ENCODE measurements around the gene NOC3L. TPM values are rescaled to one million over a fixed set of nuclear protein-coding genes. Genes with fewer than 3 reads are reported as not detected.

NOC3L gene
- total RNA-seq, 4 donors from 2014 or later, result 10.3 to 14.5 (median 12.5) TPM

DNA sequence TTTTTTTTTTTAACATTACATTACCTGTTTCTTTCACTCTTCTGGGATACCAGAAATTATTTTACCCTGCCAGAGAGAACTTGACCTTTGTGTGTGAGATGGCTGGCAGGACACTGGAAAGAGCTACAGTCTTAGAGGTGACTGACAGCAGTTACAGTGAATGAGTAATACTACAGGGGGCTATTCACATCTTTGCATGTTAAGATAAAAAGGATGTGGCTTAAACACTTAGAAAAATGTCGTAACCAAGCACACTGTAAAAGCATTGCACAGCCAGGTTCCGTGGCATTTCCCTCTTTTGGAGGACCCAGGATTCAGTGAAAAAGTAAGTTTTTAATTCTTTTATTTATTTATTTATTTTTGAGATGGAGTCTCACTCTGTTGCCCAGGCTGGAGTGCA is 20.8 kb upstream of the NOC3L start:
- in situ Hi-C loops (cut with MboI; ENCODE audit: low sequenced_read_pairs in 4 of 4) (no loop called here), intact Hi-C loops (cut with DNase I; ENCODE audit: low total_unique reads) (no loop called here)
- no peaks in the 10 kb centered on the region for H3K27me3 ChIP-seq
- no peaks in the 10 kb centered on the region for H3K9me3 ChIP-seq
- DNase-seq, result no peak
- H3K36me3 ChIP-seq, result no peaks in the 10 kb centered on the region
- TF ChIP-seq, protein P1, sequence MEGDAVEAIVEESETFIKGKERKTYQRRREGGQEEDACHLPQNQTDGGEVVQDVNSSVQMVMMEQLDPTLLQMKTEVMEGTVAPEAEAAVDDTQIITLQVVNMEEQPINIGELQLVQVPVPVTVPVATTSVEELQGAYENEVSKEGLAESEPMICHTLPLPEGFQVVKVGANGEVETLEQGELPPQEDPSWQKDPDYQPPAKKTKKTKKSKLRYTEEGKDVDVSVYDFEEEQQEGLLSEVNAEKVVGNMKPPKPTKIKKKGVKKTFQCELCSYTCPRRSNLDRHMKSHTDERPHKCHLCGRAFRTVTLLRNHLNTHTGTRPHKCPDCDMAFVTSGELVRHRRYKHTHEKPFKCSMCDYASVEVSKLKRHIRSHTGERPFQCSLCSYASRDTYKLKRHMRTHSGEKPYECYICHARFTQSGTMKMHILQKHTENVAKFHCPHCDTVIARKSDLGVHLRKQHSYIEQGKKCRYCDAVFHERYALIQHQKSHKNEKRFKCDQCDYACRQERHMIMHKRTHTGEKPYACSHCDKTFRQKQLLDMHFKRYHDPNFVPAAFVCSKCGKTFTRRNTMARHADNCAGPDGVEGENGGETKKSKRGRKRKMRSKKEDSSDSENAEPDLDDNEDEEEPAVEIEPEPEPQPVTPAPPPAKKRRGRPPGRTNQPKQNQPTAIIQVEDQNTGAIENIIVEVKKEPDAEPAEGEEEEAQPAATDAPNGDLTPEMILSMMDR (IDR thresholded peaks at IDR 0.05 in 4 of 5, conservative IDR thresholded peaks at IDR 0.05 in 1 of 5), result no peak
- no peak for TF ChIP-seq POLR2A (IDR thresholded peaks at IDR 0.05)
- no peak for ATAC-seq
- H3K27ac ChIP-seq, result no peak overlapping the region
- H3K4me1 ChIP-seq, result no peaks in the 10 kb centered on the region
- no peak overlapping the region for H3K4me3 ChIP-seq

DNA sequence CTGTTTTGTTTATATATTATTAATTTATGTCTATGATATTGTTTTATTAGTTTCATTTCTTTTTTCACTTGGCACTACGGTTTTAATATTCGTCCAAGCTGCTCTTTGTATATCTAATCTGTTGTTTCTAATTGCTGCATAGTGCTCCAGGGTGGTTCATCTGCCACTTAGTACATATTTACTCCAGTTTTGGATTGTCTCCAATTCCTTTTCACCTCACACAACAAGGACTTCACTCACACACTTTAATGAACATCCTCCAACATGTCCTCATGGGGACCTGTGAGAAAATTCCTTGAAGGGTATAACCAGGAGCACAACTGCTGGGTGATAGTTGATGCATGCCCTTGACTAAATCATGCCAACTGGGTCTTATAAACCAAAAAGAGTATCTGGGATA is 14.1 kb upstream of the NOC3L start:
- intact Hi-C loops (cut with DNase I; ENCODE audit: low total_unique reads) (no loop called here), in situ Hi-C loops (cut with MboI; ENCODE audit: low sequenced_read_pairs in 4 of 4) (no loop called here)
- H3K27ac ChIP-seq, result no peak overlapping the region
- H3K36me3 ChIP-seq, result no peaks in the 10 kb centered on the region
- H3K9me3 ChIP-seq, result no peaks in the 10 kb centered on the region
- H3K4me1 ChIP-seq, result no peaks in the 10 kb centered on the region
- no peak overlapping the region for H3K4me3 ChIP-seq
- H3K27me3 ChIP-seq, result no peaks in the 10 kb centered on the region
- TF ChIP-seq POLR2A (IDR thresholded peaks at IDR 0.05), result no peak
- TF ChIP-seq, protein P1 (IDR thresholded peaks at IDR 0.05 in 4 of 5, conservative IDR thresholded peaks at IDR 0.05 in 1 of 5), result no peak
- ATAC-seq, result no peak
- DNase-seq, result no peak

DNA sequence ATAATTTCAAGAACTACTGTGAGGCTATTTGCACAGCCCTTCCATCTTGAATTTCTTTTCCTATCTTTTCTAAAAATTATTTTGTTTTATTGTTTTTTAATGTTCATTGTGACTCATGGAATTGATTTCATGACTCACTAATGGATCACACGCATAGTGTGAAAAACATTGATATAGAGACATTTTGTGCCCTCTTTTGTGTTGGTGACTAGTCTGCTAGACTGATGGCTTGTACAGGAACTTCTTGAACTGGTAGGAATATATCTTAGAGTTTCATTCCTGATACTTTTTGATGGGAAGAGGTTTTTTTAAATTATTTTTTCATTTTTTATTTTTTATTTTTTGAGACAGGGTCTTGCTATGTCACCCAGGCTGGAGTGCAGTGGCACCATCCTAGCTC is 12.6 kb upstream of the NOC3L start:
- no peak for TF ChIP-seq POLR2A (IDR thresholded peaks at IDR 0.05)
- TF ChIP-seq, protein P1 (IDR thresholded peaks at IDR 0.05 in 4 of 5, conservative IDR thresholded peaks at IDR 0.05 in 1 of 5), result no peak
- Histone ChIP-seq H3K9me3 (no peaks in the 10 kb centered on the region), H3K36me3 (no peaks in the 10 kb centered on the region), H3K27me3 (no peaks in the 10 kb centered on the region), H3K4me3 (no peak overlapping the region), H3K27ac (no peak overlapping the region), H3K4me1 (no peaks in the 10 kb centered on the region)
- in situ Hi-C loops (cut with MboI; ENCODE audit: low sequenced_read_pairs in 4 of 4), result no loop called here
- intact Hi-C loops (cut with DNase I; ENCODE audit: low total_unique reads), result no loop called here
- DNase-seq, result no peak
- no peak for ATAC-seq

DNA sequence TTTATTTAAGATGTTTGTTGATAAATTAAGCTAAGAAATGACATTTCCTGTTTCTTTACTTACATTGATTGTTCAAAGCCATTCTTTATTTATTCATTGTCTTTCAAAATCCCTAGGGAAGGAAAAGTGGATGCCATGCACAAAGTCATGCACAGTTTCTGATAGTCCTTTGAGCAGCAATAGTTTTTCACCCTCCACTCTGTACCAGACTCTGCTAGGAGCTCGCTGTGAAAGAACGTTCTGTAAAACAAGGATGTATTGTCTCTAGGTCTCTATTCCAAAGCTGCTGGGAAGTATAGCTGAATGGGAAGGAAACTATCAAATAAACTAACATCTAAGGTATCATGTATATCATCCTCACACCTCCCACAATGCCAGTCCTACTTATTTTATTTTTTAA is 7.8 kb upstream of the NOC3L start:
- ATAC-seq (no peak), DNase-seq (no peak)
- intact Hi-C loops (cut with DNase I; ENCODE audit: low total_unique reads), result no loop called here
- no peaks in the 10 kb centered on the region for H3K9me3 ChIP-seq
- no peaks in the 10 kb centered on the region for H3K4me1 ChIP-seq
- in situ Hi-C loops (cut with MboI; ENCODE audit: low sequenced_read_pairs in 4 of 4), result loop anchor here in 1 of 4 donors (5.0 kb wide), 1 partner anchor 67 kb away; no protein-coding TSS in a partner anchor
- no peak overlapping the region for H3K27ac ChIP-seq
- H3K4me3 ChIP-seq, result no peak overlapping the region
- TF ChIP-seq, protein P1 (IDR thresholded peaks at IDR 0.05 in 4 of 5, conservative IDR thresholded peaks at IDR 0.05 in 1 of 5), result no peak
- no peak for TF ChIP-seq POLR2A (IDR thresholded peaks at IDR 0.05)
- no peaks in the 10 kb centered on the region for H3K27me3 ChIP-seq
- H3K36me3 ChIP-seq, result no peaks in the 10 kb centered on the region

DNA sequence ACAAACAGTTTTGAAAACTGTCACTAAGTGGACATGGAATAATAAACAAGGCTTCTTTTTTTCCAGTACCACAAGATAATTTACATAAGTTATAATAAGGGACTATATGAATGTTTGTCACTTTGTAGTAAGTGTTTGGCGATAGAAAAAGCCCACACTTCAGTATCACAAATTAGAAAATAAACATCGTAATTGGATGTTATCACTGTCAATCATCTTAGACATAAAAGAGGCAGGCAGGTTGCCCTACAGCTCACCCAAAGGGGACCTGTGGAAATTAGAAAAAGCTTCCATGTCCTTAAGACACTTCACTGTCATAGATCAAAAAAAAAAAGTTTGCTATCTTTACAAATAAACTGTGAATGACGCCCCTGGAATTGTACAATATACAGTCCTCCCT is 3.6 kb upstream of the NOC3L start:
- intact Hi-C loops (cut with DNase I; ENCODE audit: low total_unique reads), result no loop called here
- ATAC-seq, result no peak

More for the DNA sequence above, 3.6 kb upstream of the NOC3L start:
- Histone ChIP-seq H3K4me1 (peaks cover 9% of the 10 kb centered on the region in 2 donors), H3K4me3 (no peak overlapping the region), H3K27me3 (no peaks in the 10 kb centered on the region), H3K36me3 (no peaks in the 10 kb centered on the region), H3K9me3 (no peaks in the 10 kb centered on the region), H3K27ac (no peak overlapping the region)
- DNase-seq, result no peak
- no peak for TF ChIP-seq POLR2A (IDR thresholded peaks at IDR 0.05)
- TF ChIP-seq, protein P1 (IDR thresholded peaks at IDR 0.05 in 4 of 5, conservative IDR thresholded peaks at IDR 0.05 in 1 of 5), result no peak
- in situ Hi-C loops (cut with MboI; ENCODE audit: low sequenced_read_pairs in 4 of 4), result loop anchor here in 1 of 4 donors (10.0 kb wide), 1 partner anchor 78 kb away; no protein-coding TSS in a partner anchor
